NCI-H526 (cell line): Measurements from ENCODE around the gene C11orf21.

Experiments used
- DNase-seq, 2 experiments: peaks; one replicate each; lab custom pipeline; 2025; lab: John Stamatoyannopoulos, UW

C11orf21 gene

DNA sequence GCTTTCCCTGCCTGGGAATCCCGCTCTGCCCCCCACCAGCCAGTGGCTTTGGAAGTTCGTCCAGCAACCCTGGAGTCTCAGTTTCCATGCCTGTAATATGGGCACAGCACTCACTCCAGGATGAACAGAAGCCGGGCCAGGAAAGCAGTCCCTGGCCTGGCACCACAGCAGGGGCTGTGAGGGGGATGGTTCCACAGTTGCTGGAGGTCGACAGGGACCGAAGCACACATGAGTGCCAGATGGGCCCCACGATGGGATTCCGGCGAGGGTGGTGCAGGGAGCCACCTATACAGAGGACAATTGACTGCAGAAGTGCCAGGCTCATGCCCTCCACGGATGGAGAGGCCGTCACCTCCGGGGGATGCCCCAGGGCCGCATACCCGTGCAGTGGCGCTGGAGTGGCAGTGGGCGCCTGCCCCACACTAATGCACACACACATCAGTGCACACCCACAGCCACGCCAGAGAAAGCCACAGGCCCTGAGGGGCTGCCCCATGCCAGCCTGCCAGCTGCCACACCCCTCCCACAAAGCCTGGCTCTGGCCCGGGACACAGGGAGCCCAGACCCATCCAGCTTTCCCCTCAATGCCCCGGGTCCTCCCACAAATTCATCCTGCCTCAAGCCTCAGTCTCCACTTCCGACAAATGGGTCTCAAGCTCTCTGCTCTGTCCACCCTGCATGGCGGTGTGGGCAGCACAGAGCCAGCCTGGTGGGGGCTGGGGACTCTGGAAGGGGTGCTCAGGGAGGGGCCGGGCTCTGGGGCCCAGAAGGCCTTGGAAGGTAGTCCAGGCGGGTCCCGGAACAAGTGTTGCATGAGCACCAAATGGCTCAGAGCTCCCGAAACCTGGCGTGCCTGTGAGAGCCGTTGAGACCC lies 41.0 kb downstream of the C11orf21 start:
- peak in 1 of 2 experiments; percentile 48 for DNase-seq

DNA sequence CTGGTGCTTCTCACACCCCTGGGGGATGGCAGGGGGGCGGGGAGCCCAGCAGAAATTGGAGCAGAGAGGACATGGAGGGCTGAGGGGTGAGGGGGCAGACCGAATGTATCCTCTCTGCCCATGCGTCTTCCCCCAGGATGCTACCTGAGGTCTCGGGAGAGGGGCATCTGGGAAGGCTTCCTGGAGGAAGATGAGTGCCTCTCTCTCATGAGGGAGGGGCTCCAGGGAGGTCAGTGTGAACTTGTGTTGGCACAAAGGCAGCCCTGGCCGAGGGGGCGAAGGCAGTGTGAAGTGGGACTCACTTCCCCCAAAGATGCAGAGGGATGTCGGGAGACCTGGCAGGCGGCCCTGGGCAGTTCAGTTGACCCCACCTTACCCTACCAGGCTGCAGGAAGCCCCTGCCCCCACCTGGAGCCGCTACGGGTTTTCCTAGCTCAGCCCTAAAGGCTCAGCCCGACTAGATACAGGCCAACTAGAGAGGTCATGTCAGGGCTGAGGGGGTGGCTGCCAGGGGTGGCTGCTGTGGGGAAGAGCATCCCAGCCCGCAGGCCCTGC lies 41.7 kb downstream of the C11orf21 start:
- DNase-seq: peak in 1 of 2 experiments; percentile 62

DNA sequence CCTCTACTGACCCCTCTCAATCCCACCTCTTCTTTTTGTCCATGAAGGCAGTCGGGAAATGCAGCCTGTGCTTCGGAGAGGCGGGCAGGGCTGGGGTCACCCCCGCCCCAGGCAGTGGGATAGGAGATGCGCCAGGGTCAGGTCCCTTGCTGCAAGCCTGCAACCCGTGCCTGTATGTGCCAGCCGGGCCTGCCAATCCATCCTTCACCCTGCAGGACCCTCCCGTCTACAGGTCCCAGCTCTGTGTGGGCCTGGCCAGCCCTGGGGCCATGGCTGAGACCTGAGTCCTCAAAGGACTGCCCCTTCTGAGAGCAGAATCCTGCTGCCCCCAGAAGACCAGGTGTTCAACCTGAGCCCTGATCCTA lies 42.3 kb downstream of the C11orf21 start:
- no peak for DNase-seq

DNA sequence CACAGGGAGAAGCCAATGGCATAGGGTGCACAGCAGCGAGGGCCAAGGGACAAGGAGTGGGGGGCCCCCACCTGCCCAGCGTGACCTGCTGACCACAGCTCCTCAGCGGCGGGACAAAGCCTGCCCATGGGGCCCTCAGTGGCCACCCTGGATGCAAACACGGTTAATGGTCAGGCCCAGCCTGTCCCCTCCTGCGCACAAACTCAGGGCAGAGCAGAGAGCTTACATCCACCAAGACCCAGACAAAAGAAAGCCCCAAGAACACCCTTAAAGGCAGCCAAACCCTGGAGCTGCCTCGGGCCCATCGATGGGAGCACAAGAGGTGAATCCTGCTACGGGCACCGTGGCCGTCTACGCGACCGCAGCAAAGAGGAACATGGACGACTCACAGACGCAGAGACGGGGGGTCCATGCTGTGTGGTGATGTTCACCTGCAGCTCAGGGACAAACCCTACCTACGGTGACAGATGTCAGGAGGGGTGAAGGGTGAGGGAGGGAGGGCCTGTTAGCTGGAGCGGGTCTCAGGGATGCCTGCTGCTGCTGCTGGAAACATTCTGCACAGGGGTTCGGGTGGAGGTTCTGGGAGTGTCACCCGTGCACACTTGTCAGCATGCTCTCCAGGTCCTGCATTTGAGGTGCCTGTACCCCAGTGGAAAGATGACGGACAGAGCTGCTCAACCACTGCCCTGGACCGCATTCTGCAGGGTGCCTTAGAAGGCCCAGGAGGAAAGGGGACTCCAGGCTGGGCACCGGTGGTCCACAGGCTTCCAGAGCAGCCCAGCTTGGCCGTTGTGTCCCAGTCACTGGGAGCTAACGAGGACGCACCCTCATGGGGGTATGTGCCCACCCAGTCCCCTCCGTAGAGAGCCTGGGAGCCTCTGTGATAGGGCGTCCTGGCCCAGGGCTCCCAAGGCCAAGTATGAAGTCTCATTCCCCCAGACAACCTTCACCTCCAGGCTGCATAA lies 42.9 kb downstream of the C11orf21 start:
- DNase-seq: no peak

DNA sequence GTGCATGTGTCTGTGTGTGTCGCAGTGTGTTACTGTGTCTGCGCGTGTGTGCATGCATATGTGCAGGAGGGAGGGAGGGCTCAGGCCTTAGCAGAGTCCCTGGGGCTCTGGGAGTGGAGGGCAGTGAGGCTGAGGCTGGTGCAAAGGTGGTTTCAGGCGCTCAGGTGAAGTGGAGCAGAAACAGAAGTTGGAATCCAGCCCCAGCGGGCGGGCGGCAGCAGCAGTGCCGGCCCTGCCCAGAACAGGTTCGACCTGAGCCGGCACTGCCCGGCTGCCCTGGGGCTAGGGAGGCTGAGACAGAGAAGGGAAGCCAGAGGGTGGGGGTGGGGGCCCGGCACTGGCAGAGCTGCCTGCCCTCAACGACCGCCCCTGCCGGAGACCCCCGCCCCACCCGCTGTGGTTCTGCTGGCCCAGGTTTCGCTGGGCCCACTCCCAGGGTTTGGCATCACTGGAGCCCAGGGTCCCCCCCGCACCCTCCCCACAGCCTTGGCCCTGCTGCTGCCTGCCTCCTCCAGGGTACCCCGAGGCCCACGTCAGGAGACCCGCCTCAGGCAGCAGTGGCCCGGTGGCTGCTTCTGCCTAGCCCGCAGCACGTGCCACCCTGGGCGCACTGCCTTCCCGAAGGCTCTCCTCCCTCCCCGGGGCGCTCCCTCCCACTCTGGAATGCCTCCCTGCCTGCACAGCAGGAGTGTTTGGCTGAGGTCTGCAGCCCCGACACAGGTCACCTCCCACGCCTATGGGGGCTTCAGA lies 44.6 kb downstream of the C11orf21 start:
- peak; percentile 96 to 98 for DNase-seq

DNA sequence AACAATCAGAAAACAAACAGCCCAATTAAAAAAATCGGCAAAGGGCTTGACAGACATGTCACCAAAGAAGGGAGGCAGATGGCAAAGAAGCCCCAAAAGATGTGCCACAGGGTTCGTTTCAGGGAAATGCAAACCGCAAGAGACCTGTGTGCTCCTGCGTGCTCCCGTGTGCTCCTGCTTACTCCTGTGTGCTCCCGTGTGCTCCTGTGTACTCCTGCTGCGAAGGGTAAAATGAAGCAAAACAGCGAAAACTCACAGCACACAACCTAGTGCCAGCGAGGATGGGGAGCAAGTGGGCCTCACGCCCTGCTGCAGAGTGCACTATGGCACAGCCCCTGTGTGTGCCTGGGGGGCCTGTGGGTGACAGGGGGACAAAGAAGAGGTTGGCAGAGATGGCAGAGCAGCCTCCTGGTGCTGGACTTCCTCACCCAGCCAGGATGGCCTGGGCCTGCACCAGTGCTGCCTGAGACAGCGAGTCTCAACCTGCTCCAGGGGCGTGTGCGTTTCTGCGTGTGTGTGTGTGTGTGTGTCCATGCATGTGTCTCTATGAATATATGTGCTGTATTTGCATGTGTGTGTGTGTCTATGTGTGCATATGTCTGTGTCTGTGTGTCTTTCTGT lies 45.3 kb downstream of the C11orf21 start:
- peak in 1 of 2 experiments; percentile 97 for DNase-seq

DNA sequence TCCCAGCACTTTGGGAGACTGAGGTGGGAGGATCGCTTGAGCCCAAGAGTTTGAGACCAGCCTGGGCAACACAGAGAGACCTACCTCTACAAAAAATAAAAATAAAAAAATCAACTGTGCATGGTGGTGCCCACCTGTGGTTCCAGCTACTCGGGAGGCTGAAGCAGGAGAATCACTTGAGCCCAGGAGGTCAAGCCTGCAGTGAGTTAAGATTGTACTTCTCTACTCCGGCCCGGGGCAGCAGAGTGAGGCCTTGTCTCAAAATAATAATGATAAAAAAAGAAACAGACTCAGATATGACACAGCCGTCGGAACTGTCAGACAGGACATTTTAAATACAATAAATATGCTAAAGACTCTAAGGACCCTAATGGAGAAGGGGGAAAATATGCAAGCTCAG lies 49.7 kb downstream of the C11orf21 start:
- DNase-seq: no peak

DNA sequence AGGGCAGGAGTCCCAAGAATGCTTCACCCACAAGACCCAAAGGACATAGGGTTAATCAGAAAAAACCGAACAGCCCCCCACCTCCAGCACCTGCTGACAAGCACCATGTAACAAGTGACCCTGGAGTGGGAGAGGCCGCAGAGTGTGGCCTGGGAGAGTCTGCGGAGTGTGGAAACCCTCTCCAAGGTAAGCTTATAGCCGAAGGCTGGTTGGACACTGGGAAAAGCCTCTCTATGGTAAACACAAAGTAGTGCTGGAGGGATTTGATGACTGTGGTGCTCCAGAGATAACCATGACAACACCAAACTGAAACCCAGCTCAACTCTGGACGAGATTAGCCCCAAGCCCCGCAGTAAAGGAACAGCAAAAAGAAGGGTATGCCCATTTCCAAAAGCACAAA lies 50.6 kb downstream of the C11orf21 start:
- no peak for DNase-seq

DNA sequence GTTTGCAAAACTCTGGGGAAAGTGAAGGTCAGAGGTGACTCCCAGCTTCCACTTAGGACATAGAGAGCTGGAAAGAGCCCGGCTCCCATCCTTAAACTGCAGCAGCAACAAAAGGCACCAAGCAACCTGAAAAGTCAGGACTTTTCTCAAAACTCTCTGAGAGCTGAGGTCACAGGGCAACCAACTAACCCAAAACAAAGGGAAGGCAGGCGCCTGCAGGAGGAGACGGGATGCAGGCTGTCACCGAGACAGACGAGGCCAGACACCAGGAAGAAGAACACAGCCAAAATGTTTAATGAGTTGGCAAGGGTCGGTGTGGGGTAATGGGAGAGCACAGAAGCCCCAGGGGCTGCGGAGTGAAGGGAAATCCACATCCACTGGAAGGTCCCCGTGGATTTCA lies 51.2 kb downstream of the C11orf21 start:
- no peak for DNase-seq

DNA sequence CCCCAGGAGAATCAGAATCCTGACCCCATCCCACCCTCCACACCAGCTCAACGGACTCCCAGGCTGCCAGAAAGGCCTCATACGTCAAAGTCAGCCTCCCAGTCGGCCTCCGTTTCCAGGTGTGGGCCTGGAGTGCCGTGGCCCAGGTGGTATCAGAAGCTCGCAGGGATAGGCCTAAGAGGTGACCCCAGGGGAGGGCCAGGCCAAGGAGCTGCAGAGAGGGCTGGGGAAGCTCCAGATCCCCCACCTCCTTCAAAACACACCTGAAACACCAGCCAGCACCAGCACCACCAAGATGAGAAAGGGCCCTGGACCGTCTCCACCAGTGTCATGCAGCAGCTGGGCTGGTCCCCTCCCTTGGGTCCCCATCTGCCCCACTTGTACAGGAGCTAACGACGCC lies 51.7 kb downstream of the C11orf21 start:
- no peak for DNase-seq

DNA sequence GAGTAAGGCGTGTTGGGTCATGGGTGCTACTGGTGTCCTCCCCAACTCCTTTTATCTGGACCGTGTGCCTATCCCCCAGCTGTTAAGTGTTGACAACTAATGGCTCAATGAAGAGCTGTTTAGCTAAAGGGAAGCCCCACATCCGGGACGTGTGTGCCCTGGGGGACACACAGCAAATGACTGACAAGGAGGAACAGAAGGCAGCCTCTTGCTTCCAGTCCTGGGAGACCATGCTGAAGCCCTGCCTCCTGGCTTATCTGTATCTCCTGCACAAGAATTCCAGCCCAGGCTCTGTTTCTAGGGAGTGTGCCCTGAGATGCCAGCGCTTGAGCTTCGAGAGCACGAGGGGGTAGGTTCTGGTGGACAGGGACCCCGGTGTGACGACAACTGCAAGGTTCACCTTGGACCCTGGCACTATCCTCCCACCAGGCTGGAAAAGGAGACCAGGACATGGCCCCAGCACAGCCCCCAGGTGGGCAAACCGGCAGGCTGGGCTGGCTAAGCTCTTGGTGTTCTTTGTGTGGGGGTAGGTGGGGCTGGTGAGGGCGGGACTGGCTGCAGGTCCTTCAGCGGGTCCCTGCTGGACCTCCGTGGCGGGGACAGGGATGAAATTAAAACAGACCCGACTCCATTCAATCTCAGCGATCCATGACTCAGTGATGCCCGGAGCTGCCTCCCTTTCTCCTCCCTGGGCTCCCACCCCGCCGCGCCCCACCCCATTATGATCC lies 52.4 kb downstream of the C11orf21 start:
- no peak for DNase-seq

DNA sequence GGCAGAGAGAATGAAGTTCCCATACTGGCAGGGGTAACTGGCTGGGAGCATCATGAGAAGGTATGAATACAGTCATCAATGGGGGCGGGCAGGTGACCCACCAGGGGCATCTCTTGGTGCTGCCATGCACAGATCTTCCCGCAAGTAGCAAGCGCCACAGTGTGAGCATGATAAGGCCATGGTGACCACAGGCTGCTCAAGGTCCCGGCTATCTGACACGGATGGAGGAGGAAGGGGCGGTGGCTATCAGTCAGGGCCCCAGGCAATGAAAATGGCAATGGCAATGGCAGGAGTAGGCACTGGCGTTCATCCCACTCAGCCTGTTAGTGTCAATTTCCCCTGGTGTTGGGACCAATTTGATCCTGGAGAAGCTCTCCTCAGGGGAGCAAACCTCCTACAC lies 53.0 kb downstream of the C11orf21 start:
- DNase-seq: no peak

DNA sequence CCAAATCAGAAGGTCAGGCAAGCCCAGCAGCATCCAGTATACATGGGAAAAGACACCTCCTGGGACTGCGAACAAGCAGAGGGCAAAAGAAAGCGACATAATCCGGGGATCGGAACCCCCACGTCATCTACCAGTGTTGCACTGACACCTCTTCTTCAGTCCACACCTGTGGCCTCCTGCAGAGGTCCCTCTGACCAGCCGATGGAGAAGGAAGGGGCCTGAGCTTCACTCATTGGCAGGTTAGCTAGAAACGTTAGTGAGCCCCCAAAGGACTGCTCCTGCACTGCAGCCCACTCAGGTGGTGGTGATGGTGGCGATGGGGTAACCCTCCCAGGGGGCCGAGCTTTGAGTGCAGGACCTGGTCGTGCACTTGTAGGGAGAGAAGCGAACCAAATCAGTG lies 53.5 kb downstream of the C11orf21 start:
- DNase-seq: no peak

DNA sequence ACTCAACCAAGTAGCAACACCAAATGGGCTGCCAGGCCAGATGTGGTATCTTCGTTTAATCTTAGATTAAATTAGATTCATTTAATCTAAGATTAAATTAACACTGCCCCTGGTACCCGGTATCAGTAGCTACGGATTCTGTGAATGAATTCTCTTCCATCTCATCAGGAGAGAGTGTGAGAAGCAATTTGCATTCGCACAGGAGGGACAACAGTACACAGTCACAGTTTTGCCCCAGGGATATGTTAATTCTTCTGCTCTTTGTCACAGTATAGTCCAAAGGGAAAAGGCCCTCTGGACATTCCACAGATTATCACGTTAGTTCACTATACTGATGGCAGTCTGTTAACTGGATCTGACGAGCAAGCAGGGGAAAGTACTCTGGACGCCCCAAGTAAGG lies 54.2 kb downstream of the C11orf21 start:
- DNase-seq: peak; percentile 22 to 54
